HFFc6 (cell line): ENCODE measurements around the gene MRPL24. TPM values are rescaled to one million over a fixed set of nuclear protein-coding genes. Genes with fewer than 3 reads are reported as not detected.

ENCODE experiments used
- DNase-seq: peaks from one replicate; pipeline ENCODE4 v3.0.0-alpha.2; 2018
- H3K27ac Mint-ChIP-seq: 2 replicates; pipeline ENCODE4 v1.8.0; 2020; ENCODE audit warnings: mild to moderate bottlenecking, mixed read lengths
- H3K27me3 Mint-ChIP-seq: 2 replicates; pipeline ENCODE4 v1.8.0; 2021; ENCODE audit warnings: mild to moderate bottlenecking, moderate library complexity, mixed read lengths; ENCODE audit not compliant: insufficient read depth
- H3K36me3 Mint-ChIP-seq: 2 replicates; pipeline ENCODE4 v1.8.0; 2021; ENCODE audit warnings: low read depth, mixed read lengths
- H3K4me1 Mint-ChIP-seq: 2 replicates; pipeline ENCODE4 v1.8.0; 2020; ENCODE audit warnings: low read depth, mixed read lengths
- H3K4me3 Mint-ChIP-seq: 2 replicates; pipeline ENCODE4 v1.8.0; 2020; ENCODE audit warnings: mild to moderate bottlenecking, moderate library complexity, mixed read lengths
- H3K9me3 Mint-ChIP-seq: 2 replicates; pipeline ENCODE4 v1.8.0; 2020; ENCODE audit warnings: mild to moderate bottlenecking, mixed read lengths
- total RNA-seq, 6 experiments: library from RNA; stranded (reverse); fragmentation: NEBNext Ultra II Directional; extraction: Animal tissue kit (Norgen Biotek cat#: 25700); gene quantifications; 2 replicates in 1 of 6; 3 replicates in 5 of 6; pipeline ENCODE4 v1.2.3, GENCODE V29; 2021
- TF ChIP-seq, protein P1 (sequence below): fragments of 200-600 bp; sonication (generic); IDR thresholded peaks from 2 replicates; pipeline ENCODE4 v1.5.0; 2021; ENCODE audit warnings: antibody characterized with exemption, mild to moderate bottlenecking

MRPL24 gene
- total RNA-seq, 6 experiments from 2014 or later = 82.5 to 93.7 (median 86.8) TPM

DNA sequence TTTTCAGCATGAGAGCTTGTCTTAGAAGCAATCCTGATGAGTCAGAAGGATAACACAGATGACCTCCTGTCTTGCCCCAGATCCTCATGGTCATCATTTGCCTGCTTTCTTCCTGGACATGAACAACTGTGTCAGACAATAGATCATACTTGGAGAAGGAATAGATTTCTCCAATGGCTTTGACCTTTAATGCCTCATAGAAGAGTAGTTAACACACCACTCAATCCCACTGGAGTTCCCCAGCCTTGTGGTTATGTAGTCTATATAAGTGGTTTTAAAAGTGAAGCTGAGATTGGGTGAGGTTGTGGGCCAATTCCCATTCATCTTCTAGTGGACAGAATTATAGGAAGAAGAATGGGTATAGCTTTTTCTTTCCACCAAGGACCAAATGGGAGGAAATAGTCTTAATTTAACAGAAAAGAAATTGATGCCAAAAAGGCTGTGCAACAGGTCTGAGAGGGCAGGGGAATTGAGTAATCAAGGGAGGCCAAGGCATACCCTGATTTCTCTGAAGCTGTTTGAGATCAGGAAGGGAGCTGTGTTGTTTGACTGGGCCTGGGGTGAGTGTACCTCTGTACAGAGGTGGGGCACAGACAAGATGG, 40.8 kb upstream of the MRPL24 start:
- Mint-ChIP-seq H3K4me1 (peaks cover 31% of the 10 kb centered on the region), H3K27me3 (no peaks in the 10 kb centered on the region)

DNA sequence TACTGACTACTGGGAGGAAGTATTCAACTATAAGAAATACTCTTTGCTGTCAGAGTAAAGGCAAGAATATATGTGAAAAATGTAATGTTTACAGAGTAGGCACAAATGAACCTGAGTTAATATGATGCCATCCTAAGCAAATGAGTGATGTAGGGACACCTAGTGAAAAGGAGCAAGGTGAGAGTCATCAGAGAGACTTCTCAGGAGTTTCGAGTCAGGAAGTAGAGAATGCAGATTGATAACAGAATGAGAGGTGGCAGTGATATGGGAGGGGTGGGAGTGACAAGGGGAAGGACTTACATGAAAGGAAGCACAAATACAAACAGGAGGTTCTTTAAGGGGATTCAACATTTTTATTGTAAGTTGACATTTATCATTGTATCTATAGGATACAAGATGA, 36.7 kb upstream of the MRPL24 start:
- DNase-seq = no peak
- peaks cover 2% of the 10 kb centered on the region; the same call in 1 of the 2 replicates for H3K27me3 Mint-ChIP-seq
- H3K4me1 Mint-ChIP-seq = peaks cover 56% of the 10 kb centered on the region
- H3K36me3 Mint-ChIP-seq = peaks cover 10% of the 10 kb centered on the region; the same call in 1 of the 2 replicates
- TF ChIP-seq, protein P1, sequence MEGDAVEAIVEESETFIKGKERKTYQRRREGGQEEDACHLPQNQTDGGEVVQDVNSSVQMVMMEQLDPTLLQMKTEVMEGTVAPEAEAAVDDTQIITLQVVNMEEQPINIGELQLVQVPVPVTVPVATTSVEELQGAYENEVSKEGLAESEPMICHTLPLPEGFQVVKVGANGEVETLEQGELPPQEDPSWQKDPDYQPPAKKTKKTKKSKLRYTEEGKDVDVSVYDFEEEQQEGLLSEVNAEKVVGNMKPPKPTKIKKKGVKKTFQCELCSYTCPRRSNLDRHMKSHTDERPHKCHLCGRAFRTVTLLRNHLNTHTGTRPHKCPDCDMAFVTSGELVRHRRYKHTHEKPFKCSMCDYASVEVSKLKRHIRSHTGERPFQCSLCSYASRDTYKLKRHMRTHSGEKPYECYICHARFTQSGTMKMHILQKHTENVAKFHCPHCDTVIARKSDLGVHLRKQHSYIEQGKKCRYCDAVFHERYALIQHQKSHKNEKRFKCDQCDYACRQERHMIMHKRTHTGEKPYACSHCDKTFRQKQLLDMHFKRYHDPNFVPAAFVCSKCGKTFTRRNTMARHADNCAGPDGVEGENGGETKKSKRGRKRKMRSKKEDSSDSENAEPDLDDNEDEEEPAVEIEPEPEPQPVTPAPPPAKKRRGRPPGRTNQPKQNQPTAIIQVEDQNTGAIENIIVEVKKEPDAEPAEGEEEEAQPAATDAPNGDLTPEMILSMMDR = no peak
- no peaks in the 10 kb centered on the region for H3K9me3 Mint-ChIP-seq
- no peak overlapping the region for H3K4me3 Mint-ChIP-seq
- H3K27ac Mint-ChIP-seq = peak overlapping the region; percentile 15; the same call in 1 of the 2 replicates

More for the DNA sequence above, 40.8 kb upstream of the MRPL24 start:
- no peaks in the 10 kb centered on the region for H3K9me3 Mint-ChIP-seq
- DNase-seq = peak; percentile 33
- H3K4me3 Mint-ChIP-seq = no peak overlapping the region
- peaks cover 6% of the 10 kb centered on the region; the same call in 1 of the 2 replicates for H3K36me3 Mint-ChIP-seq
- H3K27ac Mint-ChIP-seq = peak overlapping the region; percentile 51
- TF ChIP-seq, protein P1 = no peak

DNA sequence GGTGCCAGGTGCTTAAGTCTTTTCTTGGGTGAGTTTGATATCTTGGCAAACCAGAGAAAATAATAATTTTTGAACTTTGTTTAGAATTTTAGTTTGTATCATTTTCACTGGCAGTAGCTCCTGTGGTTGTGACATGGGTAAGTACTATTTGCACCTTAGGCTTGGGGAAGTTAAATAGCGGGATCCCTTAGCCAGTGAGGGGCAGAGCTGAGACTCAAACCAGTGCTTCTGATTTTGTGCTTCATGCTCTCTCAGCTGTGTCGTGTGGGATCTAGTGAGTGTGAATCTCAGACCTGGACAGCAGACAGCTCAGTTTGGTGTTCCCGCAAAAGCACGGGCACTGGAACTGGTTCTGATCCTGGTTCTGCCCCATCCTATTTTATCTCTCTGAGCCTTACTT, 36.1 kb upstream of the MRPL24 start:
- Mint-ChIP-seq H3K36me3 (peaks cover 10% of the 10 kb centered on the region; the same call in 1 of the 2 replicates), H3K27me3 (peaks cover 2% of the 10 kb centered on the region; the same call in 1 of the 2 replicates), H3K9me3 (no peaks in the 10 kb centered on the region), H3K4me3 (no peak overlapping the region), H3K27ac (0 out of 2 replicates have a peak overlapping the region, but pooled peaks have one; percentile 2), H3K4me1 (peaks cover 56% of the 10 kb centered on the region)
- DNase-seq = no peak
- TF ChIP-seq, protein P1 = no peak

DNA sequence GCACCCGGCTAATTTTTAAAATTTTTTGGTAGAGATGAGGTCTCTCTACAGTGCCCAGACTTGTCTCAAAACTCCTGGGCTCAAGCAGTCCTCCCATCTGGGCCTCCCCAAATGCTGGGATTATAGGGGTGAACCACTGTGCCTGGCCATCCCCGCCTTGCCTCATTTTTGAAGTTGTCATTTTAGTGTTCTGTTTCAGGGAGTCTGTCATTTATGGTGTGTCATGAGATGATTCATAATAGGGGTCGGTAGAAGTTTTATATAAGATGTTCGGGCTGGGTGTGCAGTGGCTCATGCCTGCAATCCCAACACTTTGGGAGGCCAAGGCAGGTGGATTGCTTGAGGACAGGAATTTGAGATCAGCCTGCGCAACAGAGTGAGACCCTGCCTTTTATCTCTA, 34.9 kb upstream of the MRPL24 start:
- DNase-seq = no peak
- Mint-ChIP-seq H3K27ac (peak overlapping the region; percentile 58), H3K9me3 (no peaks in the 10 kb centered on the region), H3K4me3 (peak overlapping the region; percentile 15; the same call in 1 of the 2 replicates), H3K27me3 (peaks cover 2% of the 10 kb centered on the region; the same call in 1 of the 2 replicates), H3K4me1 (peaks cover 54% of the 10 kb centered on the region), H3K36me3 (peaks cover 17% of the 10 kb centered on the region)
- TF ChIP-seq, protein P1 = no peak

DNA sequence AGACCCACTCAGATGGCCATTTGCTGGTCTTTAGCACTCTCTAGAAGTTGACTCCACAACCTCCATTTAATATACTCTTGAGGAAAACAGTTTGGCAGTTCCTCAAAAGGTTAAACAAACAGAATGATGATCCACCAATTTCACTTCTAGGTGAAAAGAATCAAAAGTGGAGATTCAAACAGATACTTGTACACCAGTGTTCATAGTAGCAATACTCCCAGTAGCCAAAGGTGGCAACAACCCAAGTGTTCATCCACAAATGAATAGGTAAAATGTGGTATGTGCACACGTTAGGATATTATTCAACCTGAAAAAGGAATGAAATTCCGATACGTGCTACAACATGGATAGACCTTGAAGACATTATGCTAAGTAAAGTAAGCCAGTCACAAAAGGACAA, 32.7 kb upstream of the MRPL24 start:
- Mint-ChIP-seq H3K9me3 (no peaks in the 10 kb centered on the region), H3K36me3 (peaks cover 28% of the 10 kb centered on the region), H3K4me3 (no peak overlapping the region), H3K27me3 (peaks cover 4% of the 10 kb centered on the region; the same call in 1 of the 2 replicates), H3K27ac (peak overlapping the region; percentile 50; the same call in 1 of the 2 replicates), H3K4me1 (peaks cover 71% of the 10 kb centered on the region)
- TF ChIP-seq, protein P1 = peak; percentile 48
- no peak for DNase-seq
